GM19372 (cell line): Measurements from ENCODE around the gene E2F6.

Experiments used
- ATAC-seq: cut with Tn5 transposase; IDR thresholded peaks from one replicate; pipeline ENCODE4 v1.9.1; 2021; ENCODE audit warnings: mild to moderate bottlenecking, low read depth, moderate library complexity; ENCODE audit not compliant: unreplicated experiment

E2F6 gene

GRCh38 chr2:11465485-11466306 lies at the start of gene E2F6:
Gene E2F6, minus strand, starts transcription at chr2:11466161. Its CDS starts 282 bp downstream, at chr2:11465879.
- ATAC-seq, result peak; percentile 68

GRCh38 chr2:11515490-11515981 lies 49.6 kb upstream of the E2F6 start:
- ATAC-seq, result no peak

GRCh38 chr2:11514904-11515303 lies 48.9 kb upstream of the E2F6 start:
- no peak for ATAC-seq

- no peak for ATAC-seq
Observed at GRCh38 chr2:11514081-11514730, 48.2 kb upstream of the E2F6 start.

- no peak for ATAC-seq
Observed at GRCh38 chr2:11513319-11513718, 47.4 kb upstream of the E2F6 start.

GRCh38 chr2:11512431-11512830 lies 46.5 kb upstream of the E2F6 start:
- no peak for ATAC-seq

- no peak for ATAC-seq
Observed at GRCh38 chr2:11509657-11510360, 43.8 kb upstream of the E2F6 start.

GRCh38 chr2:11508279-11508678 lies 42.3 kb upstream of the E2F6 start:
- no peak for ATAC-seq

GRCh38 chr2:11507517-11507916 lies 41.6 kb upstream of the E2F6 start:
- no peak for ATAC-seq

- no peak for ATAC-seq
Observed at GRCh38 chr2:11506611-11506969, 40.6 kb upstream of the E2F6 start.

GRCh38 chr2:11505652-11506610 lies 40.0 kb upstream of the E2F6 start:
- no peak for ATAC-seq

- ATAC-seq, result no peak
Observed at GRCh38 chr2:11503354-11503927, 37.5 kb upstream of the E2F6 start.

GRCh38 chr2:11502740-11503292 lies 36.9 kb upstream of the E2F6 start:
- no peak for ATAC-seq

- ATAC-seq, result no peak
Observed at GRCh38 chr2:11500702-11501303, 34.8 kb upstream of the E2F6 start.

GRCh38 chr2:11499081-11499743 lies 33.3 kb upstream of the E2F6 start:
- ATAC-seq, result no peak

- ATAC-seq, result peak; percentile 67
Observed at GRCh38 chr2:11498543-11499034, 32.6 kb upstream of the E2F6 start.

GRCh38 chr2:11495844-11496681 lies 30.1 kb upstream of the E2F6 start:
- no peak for ATAC-seq
